ENCODE measurements around the gene ACSS1.

ACSS1 gene

DNA sequence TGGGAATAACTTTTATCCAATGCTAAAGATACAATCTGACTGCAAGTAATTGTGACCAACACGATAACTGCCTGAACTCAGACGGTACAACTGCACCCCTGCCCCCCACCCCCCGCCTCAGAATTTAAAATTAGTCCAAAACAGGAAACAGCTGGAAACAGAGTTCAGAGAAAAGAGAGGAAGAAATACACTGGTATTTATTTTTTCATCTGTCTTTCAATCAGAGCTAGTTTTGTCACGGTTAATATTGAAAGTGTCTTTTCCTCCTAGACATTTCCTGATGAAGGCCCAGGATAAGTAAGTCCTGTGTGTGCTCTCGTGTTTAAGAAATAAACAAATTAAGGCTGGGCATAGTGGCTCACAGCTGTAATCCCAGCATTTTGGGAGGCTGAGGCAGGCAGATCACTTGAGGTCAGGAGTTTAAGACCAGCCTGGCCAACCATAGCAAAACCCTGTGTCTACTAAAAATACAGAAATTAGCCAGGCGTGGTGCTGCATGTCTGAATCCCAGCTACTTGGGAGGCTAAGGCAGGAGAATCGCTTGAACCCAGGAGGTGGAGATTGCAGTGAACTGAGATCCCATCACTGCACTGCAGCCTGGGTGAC, 21.5 kb downstream of the ACSS1 start:
- H3K23ac ChIP-seq (ENCODE audit: low read length) = no peak overlapping the region
- H4K91ac ChIP-seq (ENCODE audit: low read depth, low read length) = no peak overlapping the region
- H3K14ac ChIP-seq (ENCODE audit: low read length) = no peak overlapping the region
- H3K4me3 ChIP-seq (ENCODE audit: low read depth, low read length) = no peak overlapping the region
- H3K4me2 ChIP-seq (ENCODE audit: low read length) = no peak overlapping the region
- H4K8ac ChIP-seq (ENCODE audit: low read depth, low read length) = no peak overlapping the region
- no peaks in the 10 kb centered on the region for H3K4me1 ChIP-seq (ENCODE audit: control insufficient read depth in 1 of 2, insufficient read depth in 2 of 2, low read length in 2 of 2)
- H3K9me3 ChIP-seq (ENCODE audit: insufficient read depth, low read depth, low read length) = peaks cover 3% of the 10 kb centered on the region
- no peaks in the 10 kb centered on the region for H3K27me3 ChIP-seq (ENCODE audit: insufficient read depth, low read length)
- no peaks in the 10 kb centered on the region for H3K79me1 ChIP-seq (ENCODE audit: low read length)
- no CpG with 5 or more reads among the region's 7 CpGs for WGBS (ENCODE audit: extremely low coverage, insufficient coverage, insufficient read length)
- H3K9ac ChIP-seq (ENCODE audit: low read length) = no peak overlapping the region
- H3K4ac ChIP-seq (ENCODE audit: low read depth, low read length) = no peak overlapping the region
- no peak for DNase-seq
- no peak overlapping the region for H4K12ac ChIP-seq (ENCODE audit: low read depth, low read length)
- H2AFZ ChIP-seq (ENCODE audit: insufficient read depth, low read length, poor library complexity) = no peak overlapping the region
- no peak overlapping the region for H2BK5ac ChIP-seq (ENCODE audit: low read depth, low read length, poor library complexity)
- no peak overlapping the region for H2BK120ac ChIP-seq (ENCODE audit: insufficient read depth, low read length, poor library complexity)
- H3K36me3 ChIP-seq (ENCODE audit: control insufficient read depth in 1 of 2, insufficient read depth in 2 of 2, low read length in 2 of 2) = no peaks in the 10 kb centered on the region
- no peak overlapping the region for H3K27ac ChIP-seq (ENCODE audit: low read depth, low read length)
- H2BK12ac ChIP-seq (ENCODE audit: low read length) = no peak overlapping the region
- H2AK5ac ChIP-seq (ENCODE audit: low read length) = no peak overlapping the region
- no peak overlapping the region for H3K18ac ChIP-seq (ENCODE audit: low read length)
- no peaks in the 10 kb centered on the region for H3K79me2 ChIP-seq (ENCODE audit: control insufficient read depth, insufficient read depth, low read length, poor library complexity)

DNA sequence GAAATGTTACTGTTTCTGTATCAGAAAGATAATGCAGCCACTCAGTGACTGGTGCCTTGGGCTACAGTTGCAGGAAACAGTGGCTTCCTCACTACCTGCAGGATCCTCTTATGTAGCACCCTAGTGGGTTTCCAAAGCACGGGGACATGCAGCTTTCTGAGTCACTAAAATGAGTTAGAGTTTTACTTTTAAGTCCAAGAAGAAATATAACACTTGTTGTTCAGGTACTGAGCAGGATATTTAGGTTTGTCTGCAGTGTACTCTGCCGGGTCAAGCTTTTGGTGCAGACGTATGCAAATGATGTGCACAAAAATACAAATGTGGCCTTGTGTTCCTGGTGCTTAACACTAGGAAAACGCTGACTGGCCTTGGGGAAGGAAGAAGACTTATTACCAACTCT, 22.0 kb downstream of the ACSS1 start:
- Histone ChIP-seq H4K12ac (ENCODE audit: low read depth, low read length) (no peak overlapping the region), H3K9ac (ENCODE audit: low read length) (no peak overlapping the region), H3K4me1 (ENCODE audit: control insufficient read depth in 1 of 2, insufficient read depth in 2 of 2, low read length in 2 of 2) (no peaks in the 10 kb centered on the region), H3K79me1 (ENCODE audit: low read length) (no peaks in the 10 kb centered on the region), H2AFZ (ENCODE audit: insufficient read depth, low read length, poor library complexity) (no peak overlapping the region), H3K36me3 (ENCODE audit: control insufficient read depth in 1 of 2, insufficient read depth in 2 of 2, low read length in 2 of 2) (no peaks in the 10 kb centered on the region), H4K91ac (ENCODE audit: low read depth, low read length) (no peak overlapping the region), H3K27me3 (ENCODE audit: insufficient read depth, low read length) (no peaks in the 10 kb centered on the region), H4K8ac (ENCODE audit: low read depth, low read length) (no peak overlapping the region), H2BK5ac (ENCODE audit: low read depth, low read length, poor library complexity) (no peak overlapping the region), H2BK120ac (ENCODE audit: insufficient read depth, low read length, poor library complexity) (no peak overlapping the region), H3K79me2 (ENCODE audit: control insufficient read depth, insufficient read depth, low read length, poor library complexity) (no peaks in the 10 kb centered on the region), H3K9me3 (ENCODE audit: insufficient read depth, low read depth, low read length) (peaks cover 3% of the 10 kb centered on the region), H2BK12ac (ENCODE audit: low read length) (no peak overlapping the region), H3K27ac (ENCODE audit: low read depth, low read length) (no peak overlapping the region), H3K18ac (ENCODE audit: low read length) (no peak overlapping the region), H3K4me2 (ENCODE audit: low read length) (no peak overlapping the region), H3K4ac (ENCODE audit: low read depth, low read length) (no peak overlapping the region), H3K23ac (ENCODE audit: low read length) (no peak overlapping the region), H3K4me3 (ENCODE audit: low read depth, low read length) (no peak overlapping the region), H2AK5ac (ENCODE audit: low read length) (no peak overlapping the region), H3K14ac (ENCODE audit: low read length) (no peak overlapping the region)
- no peak for DNase-seq
- no CpG with 5 or more reads among the region's 4 CpGs for WGBS (ENCODE audit: extremely low coverage, insufficient coverage, insufficient read length)

DNA sequence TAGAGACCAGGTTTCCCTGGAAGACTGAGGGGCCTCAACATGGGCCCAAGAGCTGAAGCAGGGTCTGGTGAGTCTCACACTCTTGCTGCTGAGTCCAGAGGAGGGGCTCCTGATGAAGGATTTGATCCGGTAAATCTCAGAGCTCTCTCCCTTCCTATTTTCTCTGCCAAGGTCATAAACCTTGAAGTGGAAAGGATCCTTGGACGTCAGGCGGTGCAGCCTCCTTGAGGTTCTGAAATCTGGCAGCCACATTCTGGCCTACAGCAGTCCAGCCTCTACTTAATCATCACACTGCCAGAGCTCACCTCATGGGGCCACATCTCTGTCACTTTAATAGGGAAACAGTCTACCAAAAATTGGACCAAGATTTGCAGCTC, 24.0 kb downstream of the ACSS1 start:
- no peaks in the 10 kb centered on the region for H3K4me1 ChIP-seq (ENCODE audit: control insufficient read depth in 1 of 2, insufficient read depth in 2 of 2, low read length in 2 of 2)
- no peak overlapping the region for H3K27ac ChIP-seq (ENCODE audit: low read depth, low read length)
- H2AK5ac ChIP-seq (ENCODE audit: low read length) = no peak overlapping the region
- no peak overlapping the region for H2BK120ac ChIP-seq (ENCODE audit: insufficient read depth, low read length, poor library complexity)
- H4K91ac ChIP-seq (ENCODE audit: low read depth, low read length) = no peak overlapping the region
- no peaks in the 10 kb centered on the region for H3K79me2 ChIP-seq (ENCODE audit: control insufficient read depth, insufficient read depth, low read length, poor library complexity)
- no peak overlapping the region for H3K4me3 ChIP-seq (ENCODE audit: low read depth, low read length)
- H3K14ac ChIP-seq (ENCODE audit: low read length) = no peak overlapping the region
- no peak overlapping the region for H2BK12ac ChIP-seq (ENCODE audit: low read length)
- peaks cover 6% of the 10 kb centered on the region for H3K9me3 ChIP-seq (ENCODE audit: insufficient read depth, low read depth, low read length)
- no peak overlapping the region for H3K4ac ChIP-seq (ENCODE audit: low read depth, low read length)
- H2AFZ ChIP-seq (ENCODE audit: insufficient read depth, low read length, poor library complexity) = no peak overlapping the region
- H2BK5ac ChIP-seq (ENCODE audit: low read depth, low read length, poor library complexity) = no peak overlapping the region
- H3K18ac ChIP-seq (ENCODE audit: low read length) = no peak overlapping the region
- H3K23ac ChIP-seq (ENCODE audit: low read length) = no peak overlapping the region
- H3K36me3 ChIP-seq (ENCODE audit: control insufficient read depth in 1 of 2, insufficient read depth in 2 of 2, low read length in 2 of 2) = no peaks in the 10 kb centered on the region
- DNase-seq = no peak
- H3K27me3 ChIP-seq (ENCODE audit: insufficient read depth, low read length) = no peaks in the 10 kb centered on the region
- H3K9ac ChIP-seq (ENCODE audit: low read length) = no peak overlapping the region
- H3K79me1 ChIP-seq (ENCODE audit: low read length) = no peaks in the 10 kb centered on the region
- H4K12ac ChIP-seq (ENCODE audit: low read depth, low read length) = no peak overlapping the region
- H3K4me2 ChIP-seq (ENCODE audit: low read length) = no peak overlapping the region
- H4K8ac ChIP-seq (ENCODE audit: low read depth, low read length) = no peak overlapping the region
- WGBS (ENCODE audit: extremely low coverage, insufficient coverage, insufficient read length) = no CpG with 5 or more reads among the region's 3 CpGs

DNA sequence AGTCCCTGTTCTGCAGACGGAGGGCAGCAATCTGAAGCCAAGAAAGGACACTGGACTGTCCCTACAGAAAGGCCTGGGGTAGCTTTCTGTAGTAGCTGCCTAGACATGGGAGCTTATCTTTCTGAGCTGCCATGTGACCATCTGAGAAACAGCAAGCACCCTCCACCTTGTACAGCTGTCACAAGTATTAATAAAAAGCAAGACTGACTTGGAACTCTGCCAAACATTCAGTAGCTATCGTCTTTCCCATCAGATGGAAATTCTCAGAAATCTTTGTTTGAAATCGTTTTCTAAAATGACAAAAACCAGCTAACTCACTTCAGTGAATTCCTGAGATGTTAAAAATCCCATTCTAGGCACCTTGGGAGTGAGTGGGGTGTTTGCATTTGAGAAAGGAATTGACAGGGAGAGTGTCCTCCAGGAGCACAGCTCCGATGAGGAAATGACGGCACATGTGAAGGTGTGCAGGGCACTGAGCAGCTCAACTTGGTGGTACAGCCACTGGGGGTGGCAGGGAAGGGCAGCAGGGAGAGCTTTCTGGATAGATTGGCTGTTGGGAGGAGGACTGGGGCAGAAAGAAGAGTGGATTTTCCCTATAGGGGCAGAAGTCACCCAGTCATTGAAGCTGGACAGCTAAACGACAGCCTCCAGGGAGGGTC, 24.5 kb downstream of the ACSS1 start:
- Histone ChIP-seq H2AK5ac (ENCODE audit: low read length) (no peak overlapping the region), H3K27ac (ENCODE audit: low read depth, low read length) (no peak overlapping the region), H4K91ac (ENCODE audit: low read depth, low read length) (no peak overlapping the region), H3K14ac (ENCODE audit: low read length) (no peak overlapping the region), H2BK12ac (ENCODE audit: low read length) (no peak overlapping the region), H3K27me3 (ENCODE audit: insufficient read depth, low read length) (no peaks in the 10 kb centered on the region), H3K79me1 (ENCODE audit: low read length) (no peaks in the 10 kb centered on the region), H2BK5ac (ENCODE audit: low read depth, low read length, poor library complexity) (no peak overlapping the region), H2BK120ac (ENCODE audit: insufficient read depth, low read length, poor library complexity) (no peak overlapping the region), H3K9me3 (ENCODE audit: insufficient read depth, low read depth, low read length) (peaks cover 6% of the 10 kb centered on the region), H3K4ac (ENCODE audit: low read depth, low read length) (no peak overlapping the region), H3K4me1 (ENCODE audit: control insufficient read depth in 1 of 2, insufficient read depth in 2 of 2, low read length in 2 of 2) (no peaks in the 10 kb centered on the region), H3K23ac (ENCODE audit: low read length) (no peak overlapping the region), H3K36me3 (ENCODE audit: control insufficient read depth in 1 of 2, insufficient read depth in 2 of 2, low read length in 2 of 2) (no peaks in the 10 kb centered on the region), H3K4me2 (ENCODE audit: low read length) (no peak overlapping the region), H3K4me3 (ENCODE audit: low read depth, low read length) (no peak overlapping the region), H2AFZ (ENCODE audit: insufficient read depth, low read length, poor library complexity) (no peak overlapping the region), H4K8ac (ENCODE audit: low read depth, low read length) (no peak overlapping the region), H3K18ac (ENCODE audit: low read length) (no peak overlapping the region), H3K9ac (ENCODE audit: low read length) (no peak overlapping the region), H4K12ac (ENCODE audit: low read depth, low read length) (no peak overlapping the region), H3K79me2 (ENCODE audit: control insufficient read depth, insufficient read depth, low read length, poor library complexity) (no peaks in the 10 kb centered on the region)
- peak; percentile 16 to 86 for DNase-seq
- WGBS (ENCODE audit: extremely low coverage, insufficient coverage, insufficient read length) = no CpG with 5 or more reads among the region's 6 CpGs
